ENCODE measurements around the gene TRPC4AP.

TRPC4AP gene

GRCh38 chr20:34986311-34987287, 106.0 kb downstream of the TRPC4AP start:
- DNase-seq (ENCODE audit: low read depth): no peak

- DNase-seq (ENCODE audit: low read depth): no peak
Measured at GRCh38 chr20:34985461-34986310, 106.9 kb downstream of the TRPC4AP start.

GRCh38 chr20:34984756-34985261, 107.8 kb downstream of the TRPC4AP start:
- DNase-seq (ENCODE audit: low read depth): no peak

GRCh38 chr20:34983995-34984735, 108.4 kb downstream of the TRPC4AP start:
- DNase-seq (ENCODE audit: low read depth): no peak

- DNase-seq (ENCODE audit: low read depth): no peak
Measured at GRCh38 chr20:34983089-34983820, 109.4 kb downstream of the TRPC4AP start.

- no peak for DNase-seq (ENCODE audit: low read depth)
Measured at GRCh38 chr20:34982270-34983088, 110.1 kb downstream of the TRPC4AP start.

GRCh38 chr20:34980543-34981233, 111.9 kb downstream of the TRPC4AP start:
- no peak for DNase-seq (ENCODE audit: low read depth)

- DNase-seq (ENCODE audit: low read depth): no peak
Measured at GRCh38 chr20:34979366-34980153, 113.0 kb downstream of the TRPC4AP start.

GRCh38 chr20:34978092-34978744, 114.4 kb downstream of the TRPC4AP start:
- DNase-seq (ENCODE audit: low read depth): no peak

GRCh38 chr20:34977365-34978091, 115.1 kb downstream of the TRPC4AP start:
- no peak for DNase-seq (ENCODE audit: low read depth)

GRCh38 chr20:34976286-34976685, 116.3 kb downstream of the TRPC4AP start:
- no peak for DNase-seq (ENCODE audit: low read depth)

GRCh38 chr20:34974246-34974645, 118.4 kb downstream of the TRPC4AP start:
- DNase-seq (ENCODE audit: low read depth): no peak

GRCh38 chr20:34971561-34972235, 120.9 kb downstream of the TRPC4AP start:
- no peak for DNase-seq (ENCODE audit: low read depth)

- no peak for DNase-seq (ENCODE audit: low read depth)
Measured at GRCh38 chr20:34970846-34971560, 121.6 kb downstream of the TRPC4AP start.

GRCh38 chr20:34970193-34970840, 122.3 kb downstream of the TRPC4AP start:
- no peak for DNase-seq (ENCODE audit: low read depth)
